Transverse colon (tissue), 4 donors: ENCODE measurements around the gene LRP1B.

Source experiments
- CTCF ChIP-seq, 5 experiments: fragments of 200-600 bp in 3 of 5; fragments of 450-650 bp in 2 of 5; sonication (generic) in 3 of 5; IDR thresholded peaks; 1 replicate in 2 of 5; 2 replicates in 3 of 5; pipeline ENCODE4 v1.5.1; 2016 to 2017; ENCODE audit warnings: antibody characterized with exemption in 5 of 5, inconsistent platforms in 3 of 5, mild to moderate bottlenecking in 2 of 5, moderate library complexity in 1 of 5
- POLR2A ChIP-seq: fragments of 450-650 bp; IDR thresholded peaks from one replicate; pipeline ENCODE4 v1.6.1; 2016; ENCODE audit warnings: antibody characterized with exemption, mild to moderate bottlenecking, moderate library complexity
- POLR2AphosphoS5 ChIP-seq, 3 donors: sonication (generic); formaldehyde crosslinking; IDR thresholded peaks; one replicate each; pipeline ENCODE4 v1.6.1; 2016; ENCODE audit warnings: antibody characterized with exemption in 3 of 3

- TF ChIP-seq POLR2AphosphoS5 (IDR thresholded peaks at IDR 0.05) (no peak), CTCF (IDR thresholded peaks at IDR 0.05) (no peak), POLR2A (no peak)
These were observed 61.4 kb downstream of the LRP1B start for GRCh38 chr2:142069251-142069888.
